Suprapubic skin (tissue), 4 donors: ENCODE measurements around the gene CHAC1. TPM values are rescaled to one million over a fixed set of nuclear protein-coding genes. Genes with fewer than 3 reads are reported as not detected.
A peak's percentile ranks its signal among the peaks of the same experiment; 100 is the strongest.

Source experiments
- DNase-seq, 2 donors: peaks; one replicate each; pipeline ENCODE4 v3.0.0-alpha.2; 2019; ENCODE audit warnings: low spot score in 2 of 2
- H3K27ac ChIP-seq: fragments of 200-600 bp; sonication (generic); one replicate; pipeline ENCODE4 v1.5.1; 2019
- H3K27me3 ChIP-seq: fragments of 200-600 bp; sonication (generic); one replicate; pipeline ENCODE4 v1.5.1; 2019
- H3K36me3 ChIP-seq: fragments of 200-600 bp; sonication (generic); one replicate; pipeline ENCODE4 v1.5.1; 2019
- H3K4me1 ChIP-seq: fragments of 200-600 bp; sonication (generic); one replicate; pipeline ENCODE4 v1.5.1; 2019
- H3K4me3 ChIP-seq: fragments of 200-600 bp; sonication (generic); one replicate; pipeline ENCODE4 v1.5.1; 2019; ENCODE audit warnings: mild to moderate bottlenecking
- H3K9me3 ChIP-seq: fragments of 200-600 bp; sonication (generic); one replicate; pipeline ENCODE4 v1.5.1; 2019
- CTCF ChIP-seq, 2 donors: fragments of 200-600 bp in 1 of 2; fragments of 450-650 bp in 1 of 2; sonication (generic) in 1 of 2; IDR thresholded peaks; one replicate each; pipeline ENCODE4 v1.5.1; 2016 to 2019; ENCODE audit warnings: antibody characterized with exemption in 2 of 2, mild to moderate bottlenecking in 1 of 2, moderate library complexity in 1 of 2
- EP300 ChIP-seq: sonication (generic); formaldehyde crosslinking; IDR thresholded peaks from one replicate; pipeline ENCODE4 v1.6.1; 2017; ENCODE audit warnings: antibody characterized with exemption
- POLR2A ChIP-seq, 2 donors: fragments of 450-650 bp; IDR thresholded peaks; one replicate each; pipeline ENCODE4 v1.6.1; 2017; ENCODE audit warnings: antibody characterized with exemption in 2 of 2, mild to moderate bottlenecking in 2 of 2, moderate library complexity in 2 of 2
- POLR2AphosphoS5 ChIP-seq, 3 donors: sonication (generic); formaldehyde crosslinking; IDR thresholded peaks; one replicate each; pipeline ENCODE4 v1.6.1; 2017; ENCODE audit warnings: antibody characterized with exemption in 3 of 3
- WGBS: methylation state at CpG from one replicate; pipeline ENCODE4 v1.1.5; 2018; 5-methylcytosine and 5-hydroxymethylcytosine counted together
- total RNA-seq, 4 donors: library from RNA; depleted of rRNA; stranded (reverse); fragments of >200 nt; gene quantifications; one replicate each; pipeline ENCODE4 v1.1.0, GENCODE V29; 2016

CHAC1 gene
- total RNA-seq, 4 donors from 2014 or later: 2.6 to 10.0 (median 3.3) TPM; not detected in 1

- no peak for DNase-seq
- peak overlapping the region; percentile 65 for H3K4me3 ChIP-seq
- TF ChIP-seq CTCF (IDR thresholded peaks at IDR 0.05) (no peak), EP300 (no peak), POLR2A (IDR thresholded peaks at IDR 0.05) (no peak), POLR2AphosphoS5 (IDR thresholded peaks at IDR 0.05) (no peak)
- no peaks in the 10 kb centered on the region for H3K36me3 ChIP-seq
- peaks cover 81% of the 10 kb centered on the region for H3K27me3 ChIP-seq
- H3K9me3 ChIP-seq: no peaks in the 10 kb centered on the region
- peaks cover 57% of the 10 kb centered on the region for H3K4me1 ChIP-seq
- WGBS: 2% methylated on average over 25 of the region's 68 CpGs
- H3K27ac ChIP-seq: no peak overlapping the region
Observed at GRCh38 chr15:40927873-40928806, 25.1 kb upstream of the CHAC1 start.

DNA sequence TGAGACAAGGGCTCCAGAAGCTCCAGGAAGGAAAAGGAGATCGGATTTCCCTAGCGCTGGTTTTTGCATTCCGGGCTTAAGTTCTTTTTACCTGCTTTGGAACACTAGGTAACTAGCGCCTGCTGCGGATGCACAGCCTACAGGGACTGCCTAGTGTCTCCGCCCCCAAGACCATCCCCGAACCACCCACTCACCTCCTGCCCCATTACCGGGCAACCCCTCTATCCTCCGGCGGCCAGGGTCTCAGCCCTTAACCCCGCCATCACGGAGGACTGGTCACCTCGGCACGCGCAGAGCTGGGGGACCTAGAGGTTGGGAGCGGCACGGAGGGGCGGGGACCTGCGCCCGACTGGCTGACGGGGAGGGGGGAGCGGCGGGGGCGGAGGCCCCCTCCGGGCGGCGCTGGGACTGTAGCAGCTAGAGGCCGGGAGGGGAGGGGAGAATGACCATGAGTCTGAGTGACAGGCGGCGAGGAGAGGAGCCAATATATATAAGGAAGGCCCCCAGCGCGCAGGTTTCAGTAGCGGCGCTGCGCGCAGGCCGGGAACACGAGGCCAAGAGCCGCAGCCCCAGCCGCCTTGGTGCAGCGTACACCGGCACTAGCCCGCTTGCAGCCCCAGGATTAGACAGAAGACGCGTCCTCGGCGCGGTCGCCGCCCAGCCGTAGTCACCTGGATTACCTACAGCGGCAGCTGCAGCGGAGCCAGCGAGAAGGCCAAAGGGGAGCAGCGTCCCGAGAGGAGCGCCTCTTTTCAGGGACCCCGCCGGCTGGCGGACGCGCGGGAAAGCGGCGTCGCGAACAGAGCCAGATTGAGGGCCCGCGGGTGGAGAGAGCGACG lies 24.2 kb upstream of the CHAC1 start, which contains the start of gene DLL4:
DLL4 (plus strand) TSS at position 520 of the 839 bp plus-strand sequence. CDS start 329 bp downstream, outside the sequence.
- no peaks in the 10 kb centered on the region for H3K36me3 ChIP-seq
- WGBS: 1% methylated on average over 26 of the region's 71 CpGs
- DNase-seq: no peak
- peaks cover 77% of the 10 kb centered on the region for H3K27me3 ChIP-seq
- no peaks in the 10 kb centered on the region for H3K9me3 ChIP-seq
- H3K27ac ChIP-seq: no peak within 1 kb of the TSS
- peaks cover 57% of the 10 kb centered on the region for H3K4me1 ChIP-seq
- TF ChIP-seq CTCF (IDR thresholded peaks at IDR 0.05) (no peak), POLR2A (IDR thresholded peaks at IDR 0.05) (peak in 1 of 2 donors; percentile 31)
- H3K4me3 ChIP-seq: peak within 1 kb of the TSS; percentile 65

DNA sequence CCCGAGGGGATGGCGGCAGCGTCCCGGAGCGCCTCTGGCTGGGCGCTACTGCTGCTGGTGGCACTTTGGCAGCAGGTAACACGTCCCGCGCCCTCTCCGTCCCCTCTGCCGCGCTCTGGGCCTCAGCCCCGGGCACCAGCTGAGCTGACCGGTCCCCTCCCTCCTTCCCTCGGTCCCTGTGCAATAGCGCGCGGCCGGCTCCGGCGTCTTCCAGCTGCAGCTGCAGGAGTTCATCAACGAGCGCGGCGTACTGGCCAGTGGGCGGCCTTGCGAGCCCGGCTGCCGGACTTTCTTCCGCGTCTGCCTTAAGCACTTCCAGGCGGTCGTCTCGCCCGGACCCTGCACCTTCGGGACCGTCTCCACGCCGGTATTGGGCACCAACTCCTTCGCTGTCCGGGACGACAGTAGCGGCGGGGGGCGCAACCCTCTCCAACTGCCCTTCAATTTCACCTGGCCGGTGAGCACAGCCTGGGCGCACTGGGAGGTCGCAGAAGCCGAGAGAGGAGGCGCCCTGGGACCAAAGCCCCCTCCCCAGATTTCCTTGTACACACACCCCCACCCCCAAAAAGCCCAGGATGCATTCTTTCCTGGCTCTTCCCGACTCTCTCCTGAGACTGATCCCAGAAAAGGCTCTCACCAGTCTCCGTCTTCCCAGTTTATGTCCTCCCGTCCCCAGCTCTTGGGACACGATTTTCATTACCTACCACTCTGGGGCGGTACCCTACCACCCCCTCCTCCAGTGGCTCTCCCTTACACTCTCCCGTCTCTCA lies 23.4 kb upstream of the CHAC1 start:
- H3K9me3 ChIP-seq: no peaks in the 10 kb centered on the region
- peaks cover 75% of the 10 kb centered on the region for H3K27me3 ChIP-seq
- 0% methylated on average over 6 of the region's 56 CpGs for WGBS
- TF ChIP-seq POLR2AphosphoS5 (IDR thresholded peaks at IDR 0.05) (no peak), CTCF (IDR thresholded peaks at IDR 0.05) (no peak), EP300 (no peak), POLR2A (IDR thresholded peaks at IDR 0.05) (no peak)
- H3K4me1 ChIP-seq: peaks cover 57% of the 10 kb centered on the region
- no peak overlapping the region for H3K27ac ChIP-seq
- DNase-seq: peak in 1 of 2 donors; percentile 73
- H3K36me3 ChIP-seq: no peaks in the 10 kb centered on the region
- peak overlapping the region; percentile 65 for H3K4me3 ChIP-seq

DNA sequence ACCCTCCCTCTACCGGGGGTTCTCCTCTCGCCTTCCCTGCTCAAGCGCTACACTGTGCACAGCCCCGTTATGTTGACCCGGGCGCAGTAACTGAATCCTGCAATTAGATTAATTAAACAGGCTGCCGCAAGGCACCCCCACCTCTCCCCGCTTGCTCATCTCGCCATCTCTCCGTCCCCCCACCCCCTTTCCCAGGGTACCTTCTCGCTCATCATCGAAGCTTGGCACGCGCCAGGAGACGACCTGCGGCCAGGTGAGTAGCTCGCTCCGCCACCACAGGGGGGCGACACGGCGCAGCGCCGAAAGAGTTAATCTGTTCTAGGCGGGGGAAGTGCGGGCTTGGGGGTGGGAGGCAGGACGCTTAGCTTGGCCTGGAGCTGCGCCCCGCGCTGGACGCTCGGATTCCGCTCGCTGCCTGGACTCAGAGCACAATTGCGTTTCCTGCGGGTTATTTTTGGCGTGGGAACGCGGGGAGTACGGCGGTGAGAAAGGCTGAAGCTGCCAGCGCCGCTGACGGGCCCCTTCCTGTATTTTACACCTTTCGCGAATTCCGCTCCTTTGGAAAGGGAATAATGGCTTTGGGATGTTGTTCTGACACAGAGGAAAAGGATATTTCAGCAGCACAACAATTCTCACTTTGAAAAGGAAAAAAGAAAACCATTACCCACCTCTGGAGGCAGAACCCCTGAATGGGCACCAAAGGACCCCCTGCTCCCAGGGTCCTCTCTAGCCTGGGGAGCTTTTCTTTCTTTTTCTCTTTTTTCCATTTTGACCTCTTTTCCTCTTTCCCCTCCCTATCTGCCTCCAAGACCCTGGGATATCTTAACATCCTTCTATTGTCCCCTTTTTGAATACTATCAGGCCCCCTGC lies 22.6 kb upstream of the CHAC1 start:
- Histone ChIP-seq H3K4me3 (peak overlapping the region; percentile 65), H3K27me3 (peaks cover 68% of the 10 kb centered on the region), H3K9me3 (no peaks in the 10 kb centered on the region), H3K4me1 (peaks cover 54% of the 10 kb centered on the region), H3K36me3 (no peaks in the 10 kb centered on the region), H3K27ac (no peak overlapping the region)
- 1% methylated on average over 44 of the region's 46 CpGs for WGBS
- TF ChIP-seq POLR2A (IDR thresholded peaks at IDR 0.05): no peak
- TF ChIP-seq CTCF (IDR thresholded peaks at IDR 0.05): peak in 1 of 2 donors; percentile 36
- DNase-seq: peak in 1 of 2 donors; percentile 66
